H1 (cell line): ENCODE data around the gene ADRM1. TPM values are rescaled to one million over a fixed set of nuclear protein-coding genes. Genes with fewer than 3 reads are reported as not detected.
A peak's percentile ranks its signal among the peaks of the same experiment; 100 is the strongest.

ENCODE experiments used
- CTCF ChIA-PET: fragments of 300-600 bp; sonication (Branson Sonifier 250); formaldehyde crosslinking; loops from one replicate; lab custom pipeline; 2021; ENCODE audit not compliant: partially characterized antibody; lab: Charles Lee
- POLR2A ChIA-PET: fragments of 300-600 bp; sonication (Branson Sonifier 250); formaldehyde crosslinking; loops from one replicate; lab custom pipeline; 2021; ENCODE audit warnings: inconsistent platforms; ENCODE audit not compliant: partially characterized antibody; lab: Charles Lee
- DNase-seq, 2 experiments: peaks; one replicate each; pipeline versions ENCODE4 v3.0.0 to v3.0.0-alpha.2; 2010 to 2022; ENCODE audit warnings: low spot score in 2 of 2, low read depth in 1 of 2, mixed read lengths in 1 of 2
- FAIRE-seq: peaks from 2 replicates; lab custom pipeline; 2011; peaks lifted over from hg19 to GRCh38; lab: Jason Lieb, UNC
- H2AFZ ChIP-seq: 2 replicates; pipeline ENCODE4 v1.8.1; 2012; ENCODE audit warnings: low read length, inconsistent platforms
- H2AK5ac ChIP-seq: 2 replicates; pipeline ENCODE4 v1.6.1; 2013; ENCODE audit warnings: low read depth, low read length
- H2BK120ac ChIP-seq: replicated peaks from 2 replicates; pipeline ENCODE3; 2013; ENCODE audit warnings: low read depth, low read length, inconsistent platforms
- H2BK12ac ChIP-seq: 2 replicates; pipeline ENCODE4 v1.6.1; 2013; ENCODE audit warnings: low read depth, low read length
- H2BK15ac ChIP-seq: 2 replicates; pipeline ENCODE4 v1.6.1; 2013; ENCODE audit warnings: low read length
- H2BK20ac ChIP-seq: 2 replicates; pipeline ENCODE4 v1.6.1; 2013; ENCODE audit warnings: low read length
- H2BK5ac ChIP-seq: 2 replicates; pipeline ENCODE4 v1.6.1; 2013; ENCODE audit warnings: low read depth, low read length
- H3K14ac ChIP-seq: 2 replicates; pipeline ENCODE4 v1.6.1; 2013; ENCODE audit warnings: inconsistent platforms; ENCODE audit not compliant: insufficient read length
- H3K18ac ChIP-seq: 2 replicates; pipeline ENCODE4 v1.6.1; 2013; ENCODE audit warnings: low read length; ENCODE audit errors: extremely low read depth
- H3K23ac ChIP-seq: 2 replicates; pipeline ENCODE4 v1.6.1; 2013; ENCODE audit warnings: inconsistent platforms; ENCODE audit not compliant: insufficient read length
- H3K23me2 ChIP-seq: 2 replicates; pipeline ENCODE4 v1.6.1; 2013; ENCODE audit warnings: low read depth, low read length
- H3K27ac ChIP-seq: 2 replicates; pipeline ENCODE4 v1.6.1; 2011; ENCODE audit warnings: low read depth, low read length, inconsistent platforms
- H3K27me3 ChIP-seq, 4 experiments: replicated peaks in 1 of 4; 1 replicate in 1 of 4; 2 replicates in 3 of 4; pipeline versions ENCODE4 v1.6.1 to v1.8.1; 2011 to 2013; ENCODE audit warnings: low read length in 3 of 4, mild to moderate bottlenecking in 3 of 4, inconsistent platforms in 2 of 4, mixed read lengths in 2 of 4, moderate library complexity in 1 of 4; ENCODE audit not compliant: control insufficient read depth in 3 of 4, insufficient read depth in 3 of 4; ENCODE audit errors: extremely low read depth in 1 of 4
- H3K36me3 ChIP-seq, 4 experiments: 2 replicates each; pipeline versions ENCODE4 v1.6.1 to v1.8.1; 2011 to 2013; ENCODE audit warnings: mild to moderate bottlenecking in 4 of 4, low read length in 3 of 4, moderate library complexity in 2 of 4, control low read depth in 1 of 4, inconsistent platforms in 1 of 4; ENCODE audit not compliant: insufficient read depth in 4 of 4, control insufficient read depth in 2 of 4
- H3K4ac ChIP-seq: replicated peaks from 2 replicates; pipeline ENCODE3; 2013; ENCODE audit warnings: low read length, low read depth, mixed read lengths, inconsistent platforms; ENCODE audit not compliant: insufficient read length
- H3K4me1 ChIP-seq, 4 experiments: replicated peaks in 1 of 4; 1 replicate in 1 of 4; 2 replicates in 3 of 4; pipeline versions ENCODE4 v1.6.1 to v1.8.1; 2011 to 2013; ENCODE audit warnings: low read length in 3 of 4, inconsistent platforms in 2 of 4, mixed read lengths in 1 of 4; ENCODE audit not compliant: insufficient read depth in 4 of 4, control insufficient read depth in 3 of 4
- H3K4me2 ChIP-seq, 2 experiments: 2 replicates each; pipeline versions ENCODE4 v1.6.1 to v1.8.1; 2011 to 2013; ENCODE audit warnings: low read depth in 2 of 2, low read length in 2 of 2, control low read depth in 1 of 2, inconsistent platforms in 1 of 2, mild to moderate bottlenecking in 1 of 2; ENCODE audit not compliant: insufficient read depth in 1 of 2
- H3K4me3 ChIP-seq, 4 experiments: fragments of 200-600, 300-600 bp in 1 of 4; sonication (generic), shearing (Covaris generic), sonication (Bioruptor Twin) in 1 of 4; 2 replicates each; pipeline versions ENCODE4 v1.5.1 to v1.8.1; 2011 to 2016; ENCODE audit warnings: low read length in 4 of 4, low read depth in 3 of 4, control low read depth in 2 of 4, inconsistent platforms in 2 of 4, mild to moderate bottlenecking in 2 of 4, mixed read lengths in 1 of 4, moderate library complexity in 1 of 4; ENCODE audit not compliant: insufficient read depth in 2 of 4; ENCODE audit errors: extremely low read depth in 1 of 4
- H3K56ac ChIP-seq: replicated peaks from 2 replicates; pipeline ENCODE3; 2013; ENCODE audit warnings: low read depth, mild to moderate bottlenecking, mixed read lengths, low read length, inconsistent platforms; ENCODE audit not compliant: insufficient read length
- H3K79me1 ChIP-seq: 2 replicates; pipeline ENCODE4 v1.6.1; 2013; ENCODE audit warnings: low read depth, low read length, control low read depth
- H3K79me2 ChIP-seq, 2 experiments: 2 replicates each; pipeline versions ENCODE4 v1.6.1 to v1.8.1; 2012 to 2013; ENCODE audit warnings: low read length in 2 of 2, mild to moderate bottlenecking in 2 of 2, inconsistent platforms in 1 of 2; ENCODE audit not compliant: insufficient read depth in 2 of 2, control insufficient read depth in 1 of 2
- H3K9ac ChIP-seq, 4 experiments: replicated peaks in 1 of 4; 1 replicate in 1 of 4; 2 replicates in 3 of 4; pipeline versions ENCODE4 v1.6.1 to v1.8.1; 2011 to 2013; ENCODE audit warnings: low read depth in 3 of 4, low read length in 3 of 4, control low read depth in 2 of 4, mild to moderate bottlenecking in 2 of 4, moderate library complexity in 2 of 4, inconsistent platforms in 1 of 4; ENCODE audit errors: extremely low read depth in 1 of 4
- H3K9me3 ChIP-seq, 2 experiments: 2 replicates each; pipeline versions ENCODE4 v1.6.1 to v1.8.1; 2012 to 2013; ENCODE audit warnings: mild to moderate bottlenecking in 2 of 2, moderate library complexity in 2 of 2, control low read depth in 1 of 2, inconsistent platforms in 1 of 2, low read depth in 1 of 2, low read length in 1 of 2, mixed read lengths in 1 of 2; ENCODE audit not compliant: insufficient read depth in 2 of 2
- H4K20me1 ChIP-seq, 2 experiments: replicated peaks in 1 of 2; 2 replicates each; pipeline versions ENCODE3 to v1.8.1; 2011 to 2013; ENCODE audit warnings: inconsistent platforms in 2 of 2, low read length in 2 of 2, mild to moderate bottlenecking in 1 of 2; ENCODE audit not compliant: insufficient read depth in 2 of 2, control insufficient read depth in 1 of 2
- H4K5ac ChIP-seq: 2 replicates; pipeline ENCODE4 v1.6.1; 2013; ENCODE audit warnings: low read length, low read depth, mixed read lengths, inconsistent platforms; ENCODE audit not compliant: insufficient read length
- H4K8ac ChIP-seq: 2 replicates; pipeline ENCODE4 v1.8.0; 2013; ENCODE audit warnings: mild to moderate bottlenecking, moderate library complexity, low read length, inconsistent platforms; ENCODE audit not compliant: insufficient read depth; ENCODE audit errors: extremely low read depth
- H4K91ac ChIP-seq: replicated peaks from 2 replicates; pipeline ENCODE3; 2013; ENCODE audit warnings: low read length, mixed read lengths, inconsistent platforms; ENCODE audit not compliant: insufficient read length
- BCL11A ChIP-seq, 2 experiments: IDR thresholded peaks; one replicate each; pipeline ENCODE4 v1.6.1; 2011; ENCODE audit warnings: low read depth in 2 of 2, low read length in 2 of 2, mild to moderate bottlenecking in 2 of 2
- EZH2 ChIP-seq: fragments of 200-600 bp; sonication (generic); IDR thresholded peaks from 2 replicates; pipeline ENCODE4 v1.7.1; 2012; ENCODE audit warnings: low read depth, mild to moderate bottlenecking, moderate library complexity, low read length, inconsistent platforms; ENCODE audit not compliant: severe bottlenecking
- SP1 ChIP-seq: IDR thresholded peaks from 2 replicates; pipeline ENCODE4 v1.6.1; 2011; ENCODE audit warnings: low read depth, low read length
- WGBS, 2 experiments: shearing (Covaris generic) in 1 of 2; methylation state at CpG; one replicate each; pipeline versions ENCODE4 v1.1.6 to v1.1.7; 2013 to 2015; ENCODE audit warnings: low lambda C conversion rate in 2 of 2, mixed read lengths in 2 of 2, inconsistent platforms in 1 of 2, low coverage in 1 of 2, missing lambda C conversion rate in 1 of 2; ENCODE audit not compliant: insufficient replicate concordance in 2 of 2, insufficient coverage in 1 of 2, insufficient read length in 1 of 2; ENCODE audit errors: extremely low coverage in 1 of 2, missing lambda C conversion rate in 1 of 2; 5-methylcytosine and 5-hydroxymethylcytosine counted together
- polyA plus RNA-seq, 7 experiments: library from polyadenylated mRNA; depleted of rRNA in 3 of 7; stranded (reverse) in 5 of 7; unstranded in 2 of 7; fragments of >200 nt in 5 of 7; fragments of 200-250 nt in 2 of 7; gene quantifications; 1 replicate in 5 of 7; 2 replicates in 1 of 7; 4 replicates in 1 of 7; pipeline versions ENCODE4 v1.2.1 to v1.2.3, GENCODE V29; 2011 to 2013; ENCODE audit warnings: missing spikeins in 2 of 7, mixed read lengths in 2 of 7
- total RNA-seq: library from RNA; stranded (reverse); fragmentation: NEBNext Ultra II Directional; extraction: Animal tissue kit (Norgen Biotek cat#: 25700); gene quantifications from 2 replicates; pipeline ENCODE4 v1.2.1, GENCODE V29; 2021

ADRM1 gene
- total and polyA plus RNA-seq, 2 of the 8 experiments (the other 6 are each of a cell fraction or from before 2014, with no cell fraction given): 126 to 214 TPM

DNA sequence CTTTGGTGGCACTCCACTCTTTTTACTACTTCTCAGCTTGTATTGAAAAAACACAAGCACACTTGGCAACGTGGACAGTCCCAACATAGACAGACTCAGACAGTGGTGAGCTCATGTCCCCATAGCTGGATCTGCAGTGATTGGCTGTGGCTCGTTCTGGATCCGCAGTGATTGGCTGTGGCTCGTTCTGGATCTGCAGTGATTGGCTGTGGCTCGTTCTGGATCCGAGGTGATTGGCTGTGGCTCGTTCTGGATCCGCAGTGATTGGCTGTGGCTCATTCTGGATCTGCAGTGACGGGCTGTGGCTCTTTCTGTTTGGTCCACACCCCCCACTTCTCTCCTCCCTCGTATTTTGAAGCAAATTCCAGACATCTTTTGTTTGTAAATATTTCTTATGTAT lies 36.5 kb upstream of the ADRM1 start:
- no peak overlapping the region; a peak in 1 of 7 replicates for H3K9ac ChIP-seq
- H2BK5ac ChIP-seq: no peak overlapping the region
- ChIA-PET CTCF (interaction anchor here (1.5 kb wide), 1 partner anchor 17 kb away, joined by 4 read pairs; no protein-coding TSS in a partner anchor), POLR2A (interaction anchor here (1.4 kb wide), 1 partner anchor 68 kb away, joined by 3 read pairs; no protein-coding TSS in a partner anchor)
- peaks cover 0 to 4% of the 10 kb centered on the region in 2 experiments for H4K20me1 ChIP-seq
- H3K4me3 ChIP-seq: no peak overlapping the region
- no peak overlapping the region for H2BK12ac ChIP-seq
- no peak overlapping the region for H3K23ac ChIP-seq
- H2BK15ac ChIP-seq: no peak overlapping the region
- H3K56ac ChIP-seq: no peak overlapping the region
- no peak overlapping the region for H4K91ac ChIP-seq
- peaks cover 2 to 24% (median 15%) of the 10 kb centered on the region in 4 experiments; a peak in 6 of 8 replicates for H3K36me3 ChIP-seq
- no peak overlapping the region for H3K4ac ChIP-seq
- no peaks in the 10 kb centered on the region for H3K79me2 ChIP-seq
- H3K9me3 ChIP-seq: peaks cover 0 to 2% of the 10 kb centered on the region in 2 experiments; a peak in 2 of 4 replicates
- no peak overlapping the region for H4K5ac ChIP-seq
- H4K8ac ChIP-seq: no peak overlapping the region
- no peaks in the 10 kb centered on the region for H3K23me2 ChIP-seq
- no peak overlapping the region for H3K18ac ChIP-seq
- FAIRE-seq (no peak), DNase-seq (no peak)
- H3K79me1 ChIP-seq: peaks cover 6% of the 10 kb centered on the region
- no peak for TF ChIP-seq BCL11A (IDR thresholded peaks at IDR 0.05; ENCODE audit: low read depth in 2 of 2, low read length in 2 of 2)
- no peak for TF ChIP-seq EZH2
- peak; percentile 38; the same call in 1 of the 2 replicates for TF ChIP-seq SP1
- no peak overlapping the region for H3K4me2 ChIP-seq
- no peak overlapping the region for H2AFZ ChIP-seq
- no peak overlapping the region for H3K14ac ChIP-seq
- H2BK20ac ChIP-seq: no peak overlapping the region
- H2BK120ac ChIP-seq: no peak overlapping the region
- no peak overlapping the region for H3K27ac ChIP-seq
- no peak overlapping the region for H2AK5ac ChIP-seq
- no peaks in the 10 kb centered on the region for H3K27me3 ChIP-seq
- WGBS, 2 experiments: 89% methylated on average over 10 of the region's 10 CpGs; no CpG with 5 or more reads in 1 of the 2 experiments
- H3K4me1 ChIP-seq: no peaks in the 10 kb centered on the region
